GM20000 (cell line): ENCODE results near the gene FAM110D.
A peak's percentile ranks its signal among the peaks of the same experiment; 100 is the strongest.

Experiments
- DNase-seq: peaks from one replicate; pipeline ENCODE4 v3.0.0; 2012; ENCODE audit warnings: low spot score
- TF ChIP-seq, protein P1 (sequence below): IDR thresholded peaks from 2 replicates; pipeline ENCODE4 v1.5.1; 2012; ENCODE audit warnings: mild to moderate bottlenecking, control low read depth; ENCODE audit errors: extremely low read depth, missing control alignments

Gene FAM110D

DNA sequence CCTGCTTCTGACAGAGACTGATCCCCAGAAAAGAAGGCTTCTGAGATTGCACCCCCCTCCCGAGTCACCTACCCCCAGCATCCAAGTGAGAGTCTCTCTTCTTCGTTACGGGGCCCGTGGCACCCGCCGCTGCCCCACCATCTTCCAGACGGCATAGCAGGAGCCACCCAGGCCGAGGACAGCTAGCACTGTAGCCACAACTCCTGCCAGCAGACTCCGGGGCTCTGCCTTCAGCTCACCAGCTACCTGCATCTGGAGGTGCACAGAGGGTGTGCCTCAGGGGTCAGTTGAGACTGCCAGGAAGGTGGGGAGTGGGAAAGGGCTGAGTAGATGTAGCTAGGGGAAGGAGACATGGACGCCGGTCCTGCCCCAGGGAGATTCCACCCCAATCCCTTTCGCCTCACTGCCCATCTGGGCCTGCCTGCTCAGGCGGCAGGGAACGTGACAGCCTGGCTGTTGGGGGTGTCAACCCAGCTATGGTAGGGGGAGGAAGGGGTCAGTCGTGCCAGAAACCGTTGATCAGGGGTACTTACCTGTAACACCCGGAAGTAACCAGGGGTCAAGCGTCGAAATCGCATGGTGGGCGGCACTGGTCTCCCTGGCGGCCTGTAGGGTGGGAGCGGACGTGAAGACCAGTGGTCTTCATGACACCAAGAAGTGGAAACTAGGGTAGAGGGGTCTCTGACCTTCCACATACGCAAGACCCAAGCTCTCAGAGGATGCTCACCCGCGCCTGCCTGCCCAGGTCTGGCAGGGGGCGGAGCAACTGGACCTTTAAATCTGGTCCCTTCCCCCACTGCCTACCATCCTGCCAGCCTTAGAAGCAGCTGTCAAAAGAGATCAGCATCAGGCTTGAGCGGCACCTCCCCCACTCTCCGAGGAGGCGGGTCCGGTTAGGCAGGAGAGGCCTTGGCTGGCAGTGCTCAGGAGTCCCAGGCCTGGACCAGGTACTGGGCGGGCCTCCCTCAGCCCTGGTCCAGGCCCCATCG, 12.5 kb downstream of the FAM110D start, which contains the start of gene ZNF593OS:
ZNF593OS (minus strand) TSS at position 749 of the 989 bp plus-strand sequence; CDS start at position 578, 171 bp downstream.
- TF ChIP-seq, protein P1, sequence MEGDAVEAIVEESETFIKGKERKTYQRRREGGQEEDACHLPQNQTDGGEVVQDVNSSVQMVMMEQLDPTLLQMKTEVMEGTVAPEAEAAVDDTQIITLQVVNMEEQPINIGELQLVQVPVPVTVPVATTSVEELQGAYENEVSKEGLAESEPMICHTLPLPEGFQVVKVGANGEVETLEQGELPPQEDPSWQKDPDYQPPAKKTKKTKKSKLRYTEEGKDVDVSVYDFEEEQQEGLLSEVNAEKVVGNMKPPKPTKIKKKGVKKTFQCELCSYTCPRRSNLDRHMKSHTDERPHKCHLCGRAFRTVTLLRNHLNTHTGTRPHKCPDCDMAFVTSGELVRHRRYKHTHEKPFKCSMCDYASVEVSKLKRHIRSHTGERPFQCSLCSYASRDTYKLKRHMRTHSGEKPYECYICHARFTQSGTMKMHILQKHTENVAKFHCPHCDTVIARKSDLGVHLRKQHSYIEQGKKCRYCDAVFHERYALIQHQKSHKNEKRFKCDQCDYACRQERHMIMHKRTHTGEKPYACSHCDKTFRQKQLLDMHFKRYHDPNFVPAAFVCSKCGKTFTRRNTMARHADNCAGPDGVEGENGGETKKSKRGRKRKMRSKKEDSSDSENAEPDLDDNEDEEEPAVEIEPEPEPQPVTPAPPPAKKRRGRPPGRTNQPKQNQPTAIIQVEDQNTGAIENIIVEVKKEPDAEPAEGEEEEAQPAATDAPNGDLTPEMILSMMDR: no peak
- no peak for DNase-seq

DNA sequence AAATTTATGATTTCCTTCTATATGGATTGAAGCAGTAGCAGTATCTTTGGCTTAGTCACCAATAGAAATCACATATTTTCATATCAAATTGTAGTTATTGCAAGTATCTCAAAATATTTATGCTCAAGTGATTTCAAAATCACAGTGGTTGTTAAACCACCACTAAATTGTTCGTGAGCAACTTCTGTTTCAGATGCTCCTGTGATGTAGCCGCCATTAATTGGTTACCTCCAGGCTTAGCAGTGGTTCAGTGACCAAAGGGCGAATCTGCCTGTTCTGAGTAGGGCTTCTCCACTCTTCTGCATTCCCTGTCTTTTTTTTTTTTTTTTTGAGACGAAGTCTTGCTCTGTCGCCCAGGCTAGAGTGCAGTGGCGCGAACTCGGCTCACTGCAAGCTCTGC, 16.5 kb downstream of the FAM110D start:
- TF ChIP-seq, protein P1: no peak
- DNase-seq: no peak

DNA sequence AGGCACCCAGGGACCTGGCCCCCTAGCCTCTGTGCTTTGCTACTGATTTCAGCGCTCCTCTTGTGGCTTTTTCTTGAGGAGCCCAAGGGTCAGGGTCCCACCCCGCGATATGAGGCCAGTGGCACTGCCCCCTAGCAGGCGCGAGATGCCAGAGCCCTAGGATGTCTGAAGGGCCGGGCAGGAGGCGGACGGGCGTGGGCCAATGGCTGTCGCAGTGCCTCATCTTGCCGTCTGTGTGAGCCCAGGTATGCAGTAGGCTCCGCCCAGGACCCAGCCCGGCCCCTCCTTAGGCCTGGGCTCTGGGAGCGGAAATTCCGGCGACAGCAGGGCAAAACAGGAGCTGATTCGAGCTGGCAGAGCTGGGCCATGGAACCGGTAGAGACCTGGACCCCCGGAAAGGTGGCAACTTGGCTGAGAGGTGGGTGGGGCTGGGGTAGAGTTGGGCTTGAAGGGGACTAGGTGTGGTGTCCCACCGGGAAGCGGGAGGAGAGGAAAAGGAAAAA, 18.4 kb downstream of the FAM110D start, which contains the start of gene CNKSR1:
CNKSR1 (plus strand) TSS at position 310 of the 503 bp plus-strand sequence; CDS start at position 367, 57 bp downstream.
- TF ChIP-seq, protein P1: no peak
- DNase-seq: no peak

DNA sequence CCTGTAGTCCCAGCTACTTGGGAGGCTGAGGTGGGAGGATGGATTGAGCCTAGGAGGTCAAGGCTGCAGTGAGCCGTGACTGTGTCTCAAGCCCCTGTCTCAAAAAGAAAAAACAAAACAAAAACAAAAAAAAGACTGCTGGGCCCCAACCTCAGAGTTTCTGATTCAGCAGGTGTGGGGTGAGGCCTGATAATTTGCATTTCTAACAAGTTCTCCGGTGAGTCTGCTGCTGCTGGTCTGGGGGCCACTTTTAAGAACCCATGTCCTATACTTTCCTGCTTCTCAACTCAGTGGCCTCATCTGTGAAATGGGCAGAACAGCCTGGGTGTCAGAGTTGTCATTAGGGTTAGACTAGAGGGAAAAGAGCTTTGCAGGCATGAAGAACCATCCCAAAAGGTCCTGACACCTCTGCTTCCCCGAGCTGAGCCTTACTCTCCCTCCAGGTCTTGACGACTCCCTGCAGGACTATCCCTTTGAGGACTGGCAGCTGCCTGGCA, 21.2 kb downstream of the FAM110D start:
- TF ChIP-seq, protein P1: no peak
- no peak for DNase-seq

DNA sequence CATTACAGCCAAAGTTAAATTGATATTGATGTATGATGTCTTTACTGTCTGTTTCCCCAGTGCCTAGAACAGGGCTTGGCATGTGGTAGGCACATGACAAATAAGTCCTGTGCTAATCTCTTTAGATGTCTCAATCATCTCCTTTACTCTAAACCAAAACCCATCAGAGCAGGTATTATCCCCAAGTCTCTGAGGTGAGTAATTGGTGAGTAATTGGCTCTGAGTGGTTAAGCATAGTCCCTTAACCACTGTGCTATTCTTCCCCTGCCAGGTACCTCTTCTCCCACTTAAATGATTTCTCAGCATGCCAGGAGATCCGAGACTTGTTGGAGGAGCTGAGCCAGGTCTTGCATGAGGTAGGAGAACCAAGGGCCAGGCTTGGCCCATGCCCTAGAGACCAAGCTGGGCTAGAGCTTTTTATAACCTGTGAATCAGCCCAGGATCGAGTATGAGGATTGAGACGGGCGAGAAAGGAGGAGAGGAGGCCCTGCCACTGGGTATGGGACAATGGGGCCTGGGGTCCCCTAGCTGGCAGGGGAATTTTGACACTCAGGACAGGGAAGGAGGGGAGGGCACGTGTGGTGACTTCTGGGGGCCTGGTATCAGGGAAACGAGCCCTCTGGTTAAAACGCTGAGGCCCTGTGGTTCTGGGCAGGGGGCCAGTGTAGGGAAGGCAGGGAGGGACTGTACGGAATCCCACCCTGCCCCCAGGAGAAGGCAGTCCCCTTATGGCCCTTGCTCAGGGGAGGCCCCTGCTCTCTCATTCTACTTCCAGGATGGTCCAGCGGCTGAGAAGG, 22.9 kb downstream of the FAM110D start:
- DNase-seq: no peak
- TF ChIP-seq, protein P1: no peak

DNA sequence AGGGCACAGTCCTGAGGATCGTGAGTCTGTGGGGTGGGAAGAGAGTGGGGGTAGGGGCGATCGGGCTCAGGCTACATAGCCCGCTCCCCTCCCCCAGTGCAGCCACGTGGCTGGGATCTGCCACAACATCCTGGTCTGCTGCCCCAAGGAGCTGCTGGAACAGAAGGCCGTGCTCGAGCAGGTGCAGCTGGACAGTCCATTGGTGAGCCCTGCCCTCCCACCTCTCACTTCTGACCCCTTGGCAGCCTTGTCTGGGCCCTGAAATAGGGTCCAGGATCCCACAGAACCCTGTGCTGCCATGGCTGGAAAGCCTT, 23.5 kb downstream of the FAM110D start:
- DNase-seq: no peak
- TF ChIP-seq, protein P1: no peak

DNA sequence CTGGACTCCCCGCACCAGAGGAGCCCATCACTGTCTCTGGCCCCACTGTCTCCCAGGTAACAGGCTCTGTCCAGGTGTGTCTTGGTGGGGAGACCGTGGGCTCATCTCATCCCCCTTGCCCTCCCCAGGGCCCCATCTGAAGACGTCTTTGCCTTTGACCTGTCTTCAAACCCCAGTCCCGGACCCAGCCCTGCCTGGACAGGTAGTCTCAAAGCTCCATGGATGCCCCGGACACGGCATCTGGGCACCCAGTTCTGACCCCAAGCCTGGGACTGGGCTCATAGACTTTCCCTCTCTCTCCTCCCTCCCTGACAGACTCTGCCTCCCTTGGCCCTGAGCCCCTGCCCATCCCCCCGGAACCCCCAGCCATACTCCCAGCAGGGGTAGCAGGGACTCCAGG, 25.2 kb downstream of the FAM110D start:
- DNase-seq: peak; percentile 20
- TF ChIP-seq, protein P1: no peak
